GM18873 (cell line): Measurements from ENCODE around the gene SPOUT1.
"Not testable (repeated sequence)": the region's sequence is repeated elsewhere in the genome, so short reads cannot be mapped to it uniquely, and the experiment has no call there.

Experiments used
- ATAC-seq: cut with Tn5 transposase; IDR thresholded peaks from one replicate; pipeline ENCODE4 v1.9.1; 2021; ENCODE audit warnings: mild to moderate bottlenecking, moderate library complexity, moderate number of reproducible peaks; ENCODE audit not compliant: unreplicated experiment, low FRiP score

The SPOUT1 gene

GRCh38 chr9:128781187-128782070 is 48.2 kb downstream of the SPOUT1 start:
- ATAC-seq = no peak

DNA sequence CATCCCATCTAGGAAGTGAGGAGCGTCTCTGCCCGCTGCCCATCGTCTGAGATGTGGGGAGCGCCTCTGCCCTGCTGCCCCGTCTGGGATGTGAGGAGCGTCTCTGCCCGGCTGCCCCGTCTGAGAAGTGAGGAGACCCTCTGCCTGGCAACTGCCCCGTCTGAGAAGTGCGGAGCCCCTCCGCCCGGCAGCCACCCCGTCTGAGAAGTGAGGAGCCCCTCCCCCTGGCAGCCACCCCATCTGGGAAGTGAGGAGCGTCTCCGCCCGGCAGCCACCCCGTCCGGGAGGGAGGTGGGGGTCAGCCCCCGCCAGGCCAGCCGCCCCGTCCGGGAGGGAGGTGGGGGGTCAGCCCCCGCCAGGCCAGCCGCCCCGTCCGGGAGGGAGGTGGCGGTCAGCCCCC is 49.5 kb downstream of the SPOUT1 start:
- not testable (repeated sequence) for ATAC-seq

DNA sequence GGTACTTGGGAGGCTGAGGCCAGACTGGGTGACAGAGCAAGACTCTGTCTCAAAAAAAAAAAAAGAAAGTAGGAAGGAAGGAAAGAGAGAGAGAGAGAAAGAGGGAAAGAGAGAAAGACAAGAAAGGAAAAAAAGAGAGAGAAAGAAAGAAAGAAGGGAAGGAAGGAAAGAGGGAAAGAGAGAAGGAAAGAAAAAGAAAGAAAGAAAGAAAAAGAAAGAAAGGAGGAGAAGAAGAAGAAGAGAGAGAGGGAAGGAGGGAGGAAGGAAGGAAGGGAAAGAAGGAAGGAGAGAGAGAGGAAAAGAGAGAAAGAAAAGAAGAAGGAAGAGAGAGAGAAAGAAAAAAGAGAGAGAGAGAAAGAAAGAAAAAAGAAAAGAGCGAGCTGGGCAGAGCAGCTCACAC is 54.8 kb downstream of the SPOUT1 start:
- ATAC-seq = no peak

- ATAC-seq = no peak
Observed at GRCh38 chr9:128773049-128773448, 56.5 kb downstream of the SPOUT1 start.

DNA sequence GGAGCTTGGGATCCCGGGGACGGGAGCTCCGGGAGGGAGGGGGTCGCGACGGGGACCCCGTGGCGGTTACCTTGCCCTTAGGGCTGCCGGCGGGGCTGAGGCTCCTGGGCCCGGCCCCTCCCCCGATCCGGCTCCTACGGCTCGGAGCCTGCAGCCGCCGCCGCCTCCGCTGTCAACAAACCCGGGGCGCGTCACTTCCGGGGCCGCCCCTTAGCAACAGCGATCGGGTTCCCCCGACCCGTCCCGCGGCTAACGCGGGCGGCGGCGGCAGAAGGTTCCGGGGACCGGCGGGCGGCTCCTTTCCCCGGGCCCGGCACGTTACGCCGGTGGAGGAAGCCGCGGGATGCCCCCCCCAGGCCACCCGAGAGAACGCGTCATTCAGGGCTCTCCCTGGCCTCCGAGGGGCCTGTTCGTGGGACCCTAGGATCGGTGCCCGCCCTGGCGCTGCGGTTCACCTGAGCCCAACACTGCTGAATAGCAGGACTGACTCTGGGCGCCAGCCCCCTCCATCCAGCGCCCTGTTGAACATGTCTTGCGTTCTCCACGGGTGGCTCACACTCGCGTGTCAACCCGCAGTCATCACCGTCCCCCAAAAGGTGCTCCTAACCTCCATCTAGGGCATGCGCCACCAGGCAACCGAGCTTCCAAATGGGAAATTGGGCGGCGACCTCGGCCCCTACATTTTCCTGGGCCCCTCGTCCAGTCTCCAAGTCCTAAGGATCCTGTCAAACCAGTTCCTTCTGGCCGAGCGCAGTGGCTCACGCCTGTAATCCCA is 57.7 kb downstream of the SPOUT1 start, which contains the start of gene ZER1:
TSS of gene ZER1 (minus strand) at position 183 of the 775 bp plus-strand sequence. CDS start 16,362 bp downstream, outside the sequence.
- ATAC-seq = peak; percentile 78

DNA sequence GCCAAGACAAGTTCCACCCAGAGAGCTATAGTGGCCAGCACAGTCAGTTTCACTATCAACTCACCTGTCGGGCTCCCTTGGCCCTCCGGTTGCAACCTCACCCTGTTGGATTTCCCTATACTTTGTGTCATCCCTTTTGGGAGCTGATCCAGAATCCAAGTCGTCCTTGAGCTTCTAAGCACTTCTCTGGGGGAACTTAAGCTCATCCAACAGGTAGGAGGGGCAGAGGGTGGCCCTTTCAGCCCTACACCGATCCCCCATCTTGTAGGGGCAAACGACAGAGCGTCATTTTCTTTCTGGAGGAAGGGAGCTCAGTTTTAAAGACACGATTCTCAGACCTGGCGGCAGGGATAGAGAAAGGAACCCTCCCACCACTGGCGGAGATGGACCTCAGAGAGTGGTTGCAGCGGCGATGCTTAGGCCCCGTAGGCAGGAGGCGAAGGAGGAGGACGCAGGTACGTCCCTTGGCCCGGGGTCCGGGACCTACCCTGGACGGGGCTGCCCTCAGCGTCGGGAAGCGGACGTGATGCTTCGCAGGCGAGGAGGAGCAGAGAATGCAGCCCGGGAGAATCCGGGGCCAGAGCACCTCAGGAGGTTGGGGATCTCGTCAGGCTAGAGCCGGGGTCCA is 58.4 kb downstream of the SPOUT1 start:
- peak; percentile 13 for ATAC-seq

GRCh38 chr9:128770286-128771030 is 59.1 kb downstream of the SPOUT1 start:
- ATAC-seq = no peak
